Mesenchymal stem cell (in vitro differentiated cells and primary cell): ENCODE measurements around the gene TUBGCP6.

Source experiments
- DNase-seq: peaks from one replicate; pipeline ENCODE4 v3.0.0-alpha.2; 2013
- H2AFZ ChIP-seq: one replicate; pipeline ENCODE4 v1.6.1; 2013; ENCODE audit warnings: low read depth, mild to moderate bottlenecking, control low read depth, inconsistent platforms, low read length, moderate library complexity
- H2AK5ac ChIP-seq: 2 replicates; pipeline ENCODE4 v1.6.1; 2013; ENCODE audit warnings: low read length, moderate library complexity, mild to moderate bottlenecking, inconsistent platforms; ENCODE audit not compliant: severe bottlenecking
- H2BK120ac ChIP-seq: one replicate; pipeline ENCODE4 v1.6.1; 2013; ENCODE audit warnings: low read depth, mild to moderate bottlenecking, inconsistent platforms, low read length, moderate library complexity
- H2BK12ac ChIP-seq, 2 experiments: one replicate each; pipeline ENCODE4 v1.6.1; 2013; ENCODE audit warnings: inconsistent platforms in 2 of 2, low read length in 2 of 2, mild to moderate bottlenecking in 2 of 2, moderate library complexity in 2 of 2, control low read depth in 1 of 2
- H2BK15ac ChIP-seq: one replicate; pipeline ENCODE4 v1.6.1; 2013; ENCODE audit warnings: mild to moderate bottlenecking, low read depth, inconsistent platforms; ENCODE audit not compliant: poor library complexity, severe bottlenecking
- H2BK5ac ChIP-seq: 2 replicates; pipeline ENCODE4 v1.6.1; 2013; ENCODE audit warnings: low read depth, mild to moderate bottlenecking, low read length, control low read depth, inconsistent platforms; ENCODE audit not compliant: poor library complexity, severe bottlenecking
- H3K14ac ChIP-seq, 2 experiments: one replicate each; pipeline ENCODE4 v1.6.1; 2013; ENCODE audit warnings: inconsistent platforms in 2 of 2, low read length in 2 of 2, control low read depth in 1 of 2, mild to moderate bottlenecking in 1 of 2, moderate library complexity in 1 of 2
- H3K18ac ChIP-seq, 2 experiments: one replicate each; pipeline ENCODE4 v1.6.1; 2013; ENCODE audit warnings: inconsistent platforms in 2 of 2, low read length in 2 of 2, control low read depth in 1 of 2, low read depth in 1 of 2, mild to moderate bottlenecking in 1 of 2
- H3K23ac ChIP-seq, 2 experiments: one replicate each; pipeline ENCODE4 v1.6.1; 2013; ENCODE audit warnings: inconsistent platforms in 2 of 2, low read length in 2 of 2, mild to moderate bottlenecking in 2 of 2, moderate library complexity in 2 of 2, control low read depth in 1 of 2
- H3K27ac ChIP-seq: 2 replicates; pipeline ENCODE4 v1.5.1; 2013; ENCODE audit warnings: mild to moderate bottlenecking, moderate library complexity, low read length, control low read depth, inconsistent platforms; ENCODE audit not compliant: poor library complexity, severe bottlenecking
- H3K27me3 ChIP-seq, 2 experiments: 2 replicates each; pipeline versions ENCODE4 v1.6.1 to v1.7.0; 2013; ENCODE audit warnings: low read length in 2 of 2, mild to moderate bottlenecking in 2 of 2, moderate library complexity in 2 of 2, control low read depth in 1 of 2, inconsistent platforms in 1 of 2; ENCODE audit not compliant: control insufficient read depth in 1 of 2, insufficient read depth in 1 of 2
- H3K36me3 ChIP-seq, 2 experiments: 2 replicates each; pipeline versions ENCODE4 v1.6.1 to v1.7.0; 2013; ENCODE audit warnings: low read length in 2 of 2, control low read depth in 1 of 2, inconsistent platforms in 1 of 2, low read depth in 1 of 2, mild to moderate bottlenecking in 1 of 2; ENCODE audit not compliant: insufficient read depth in 2 of 2, control insufficient read depth in 1 of 2
- H3K4ac ChIP-seq, 2 experiments: one replicate each; pipeline ENCODE4 v1.6.1; 2013; ENCODE audit warnings: inconsistent platforms in 2 of 2, low read length in 2 of 2, mild to moderate bottlenecking in 2 of 2, moderate library complexity in 2 of 2, control low read depth in 1 of 2, low read depth in 1 of 2
- H3K4me1 ChIP-seq: 2 replicates; pipeline ENCODE4 v1.6.1; 2013; ENCODE audit warnings: low read depth, low read length, control low read depth; ENCODE audit not compliant: control insufficient read depth, insufficient read depth
- H3K4me2 ChIP-seq: 2 replicates; pipeline ENCODE4 v1.6.1; 2013; ENCODE audit warnings: low read length, mild to moderate bottlenecking, inconsistent platforms; ENCODE audit not compliant: poor library complexity, severe bottlenecking
- H3K4me3 ChIP-seq, 2 experiments: 2 replicates each; pipeline versions ENCODE4 v1.5.1 to v1.7.0; 2013; ENCODE audit warnings: low read length in 2 of 2, mild to moderate bottlenecking in 2 of 2, control low read depth in 1 of 2, low read depth in 1 of 2; ENCODE audit not compliant: insufficient read depth in 1 of 2
- H3K79me1 ChIP-seq: replicated peaks from 2 replicates; pipeline ENCODE4 v1.6.1; 2013; ENCODE audit warnings: mild to moderate bottlenecking, control low read depth, low read length, inconsistent platforms; ENCODE audit not compliant: poor library complexity, severe bottlenecking
- H3K9ac ChIP-seq: 2 replicates; pipeline ENCODE4 v1.7.0; 2013; ENCODE audit warnings: mild to moderate bottlenecking, low read length, moderate library complexity
- H3K9me3 ChIP-seq: 2 replicates; pipeline ENCODE4 v1.7.0; 2013; ENCODE audit warnings: mild to moderate bottlenecking, low read length; ENCODE audit not compliant: control insufficient read depth
- H4K8ac ChIP-seq: one replicate; pipeline ENCODE4 v1.6.1; 2013; ENCODE audit warnings: inconsistent platforms, mild to moderate bottlenecking, low read length, moderate library complexity
- H4K91ac ChIP-seq: one replicate; pipeline ENCODE4 v1.6.1; 2013; ENCODE audit warnings: mild to moderate bottlenecking, low read length, inconsistent platforms
- WGBS: methylation state at CpG from one replicate; pipeline ENCODE4 v1.1.7; 2013; ENCODE audit warnings: mixed read lengths; 5-methylcytosine and 5-hydroxymethylcytosine counted together

Gene TUBGCP6

DNA sequence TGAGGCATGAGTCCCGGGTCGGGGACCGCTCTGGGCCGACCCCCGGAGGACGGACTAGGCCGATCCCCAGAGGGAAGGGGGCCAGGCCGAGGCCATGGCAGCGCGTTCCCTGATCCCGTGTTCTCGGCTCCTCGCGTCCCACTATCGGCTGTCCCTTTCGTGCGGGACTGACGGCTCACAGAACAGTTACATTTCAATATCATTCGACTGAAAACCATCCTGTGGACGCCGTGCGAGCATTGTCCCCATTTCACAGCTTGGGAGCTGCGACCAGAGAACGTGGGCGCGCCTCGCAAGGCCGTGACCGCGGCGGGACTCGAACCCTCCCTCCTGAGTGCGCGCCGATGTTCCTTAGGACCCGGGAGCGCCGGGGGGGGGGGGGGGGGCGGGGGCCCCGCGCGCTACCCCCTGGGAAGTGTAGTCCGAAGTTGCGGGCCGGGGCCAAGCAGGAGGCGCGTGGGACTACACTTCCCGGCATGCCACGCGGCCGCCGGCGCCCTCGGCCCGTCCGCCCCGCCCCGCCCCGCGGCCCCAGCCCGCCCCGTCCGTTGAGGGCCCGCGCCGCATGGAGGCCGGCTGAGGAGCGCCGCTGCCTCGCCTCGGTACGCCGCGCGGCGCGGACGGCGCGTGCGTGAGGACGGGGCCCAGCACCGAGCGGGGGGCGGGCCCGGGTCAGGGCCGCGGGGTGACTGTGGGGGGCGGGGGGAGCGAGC is 59.3 kb downstream of the TUBGCP6 start, which contains the start of gene TRABD:
Gene TRABD, plus strand, starts transcription at position 539 of the 713 bp plus-strand sequence. CDS start 7,148 bp downstream, outside the sequence.
- H3K4me2 ChIP-seq: peak within 1 kb of the TSS; percentile 89
- peak within 1 kb of the TSS; percentile 97 for H2BK15ac ChIP-seq
- peak within 1 kb of the TSS; percentile 79 to 84 for H3K4me3 ChIP-seq
- no peaks in the 10 kb centered on the region for H3K9me3 ChIP-seq
- peak within 1 kb of the TSS in 1 of 2 experiments; percentile 85 for H3K14ac ChIP-seq
- peaks cover 4 to 9% of the 10 kb centered on the region in 2 experiments for H3K36me3 ChIP-seq
- peak within 1 kb of the TSS in 1 of 2 experiments; percentile 73 for H3K23ac ChIP-seq
- DNase-seq: peak; percentile 87
- 14% methylated on average over 35 of the region's 90 CpGs for WGBS
- H3K4ac ChIP-seq: peak within 1 kb of the TSS; percentile 91 to 98
- H4K8ac ChIP-seq: peak within 1 kb of the TSS; percentile 100
- H3K27me3 ChIP-seq: no peaks in the 10 kb centered on the region
- peak within 1 kb of the TSS; percentile 95 for H4K91ac ChIP-seq
- H3K9ac ChIP-seq: peak within 1 kb of the TSS; percentile 90
- no peak within 1 kb of the TSS for H3K27ac ChIP-seq
- peak within 1 kb of the TSS; percentile 77 for H2BK120ac ChIP-seq
- peak within 1 kb of the TSS; percentile 90 to 97 for H2BK12ac ChIP-seq
- peak within 1 kb of the TSS; percentile 79 to 98 for H3K18ac ChIP-seq
- no peak within 1 kb of the TSS for H2BK5ac ChIP-seq
- peaks cover 16% of the 10 kb centered on the region for H3K79me1 ChIP-seq
- peaks cover 42% of the 10 kb centered on the region for H3K4me1 ChIP-seq
- peak within 1 kb of the TSS; percentile 88 for H2AFZ ChIP-seq
- H2AK5ac ChIP-seq: no peak within 1 kb of the TSS

DNA sequence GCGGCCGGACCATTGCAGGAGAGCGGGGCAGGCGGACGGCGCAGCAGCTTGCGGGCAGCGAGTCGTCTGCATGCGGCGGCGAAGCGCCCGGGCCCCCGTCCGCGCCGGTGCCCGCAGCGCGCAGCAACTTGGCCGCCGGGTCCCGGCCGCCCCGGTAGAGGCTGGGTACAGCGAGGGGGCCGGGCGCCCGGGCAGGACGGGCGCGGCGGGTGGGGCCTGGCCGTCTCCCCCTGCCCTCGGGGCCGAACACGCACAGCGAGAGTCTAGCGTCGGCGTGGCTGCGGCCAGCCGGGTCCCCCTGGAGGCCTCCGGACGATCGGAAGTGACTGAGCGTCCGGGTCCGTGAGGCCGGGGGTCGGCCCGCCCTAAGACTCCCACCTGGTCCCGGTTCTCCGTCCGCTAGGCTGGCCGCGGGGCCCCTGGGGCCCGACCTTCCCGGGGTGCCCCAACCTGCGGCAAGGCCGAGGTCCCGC is 59.9 kb downstream of the TUBGCP6 start:
- Histone ChIP-seq H2BK120ac (peak overlapping the region; percentile 54), H2AFZ (peak overlapping the region; percentile 29), H2AK5ac (no peak overlapping the region), H3K27ac (no peak overlapping the region), H3K9ac (peak overlapping the region; percentile 90), H3K4ac (peak overlapping the region; percentile 5 to 98), H3K4me3 (peak overlapping the region; percentile 44 to 84), H2BK5ac (no peak overlapping the region), H3K4me1 (peaks cover 37% of the 10 kb centered on the region), H4K8ac (peak overlapping the region; percentile 100), H3K27me3 (peaks cover 0 to 5% of the 10 kb centered on the region in 2 experiments), H3K79me1 (peaks cover 16% of the 10 kb centered on the region), H2BK12ac (peak overlapping the region; percentile 7 to 90), H3K14ac (no peak overlapping the region), H2BK15ac (peak overlapping the region; percentile 97), H4K91ac (peak overlapping the region; percentile 95), H3K9me3 (no peaks in the 10 kb centered on the region), H3K23ac (no peak overlapping the region), H3K36me3 (peaks cover 4 to 9% of the 10 kb centered on the region in 2 experiments), H3K4me2 (peak overlapping the region; percentile 43), H3K18ac (peak overlapping the region; percentile 79 to 98)
- 28% methylated on average over 52 of the region's 63 CpGs for WGBS
- DNase-seq: no peak

DNA sequence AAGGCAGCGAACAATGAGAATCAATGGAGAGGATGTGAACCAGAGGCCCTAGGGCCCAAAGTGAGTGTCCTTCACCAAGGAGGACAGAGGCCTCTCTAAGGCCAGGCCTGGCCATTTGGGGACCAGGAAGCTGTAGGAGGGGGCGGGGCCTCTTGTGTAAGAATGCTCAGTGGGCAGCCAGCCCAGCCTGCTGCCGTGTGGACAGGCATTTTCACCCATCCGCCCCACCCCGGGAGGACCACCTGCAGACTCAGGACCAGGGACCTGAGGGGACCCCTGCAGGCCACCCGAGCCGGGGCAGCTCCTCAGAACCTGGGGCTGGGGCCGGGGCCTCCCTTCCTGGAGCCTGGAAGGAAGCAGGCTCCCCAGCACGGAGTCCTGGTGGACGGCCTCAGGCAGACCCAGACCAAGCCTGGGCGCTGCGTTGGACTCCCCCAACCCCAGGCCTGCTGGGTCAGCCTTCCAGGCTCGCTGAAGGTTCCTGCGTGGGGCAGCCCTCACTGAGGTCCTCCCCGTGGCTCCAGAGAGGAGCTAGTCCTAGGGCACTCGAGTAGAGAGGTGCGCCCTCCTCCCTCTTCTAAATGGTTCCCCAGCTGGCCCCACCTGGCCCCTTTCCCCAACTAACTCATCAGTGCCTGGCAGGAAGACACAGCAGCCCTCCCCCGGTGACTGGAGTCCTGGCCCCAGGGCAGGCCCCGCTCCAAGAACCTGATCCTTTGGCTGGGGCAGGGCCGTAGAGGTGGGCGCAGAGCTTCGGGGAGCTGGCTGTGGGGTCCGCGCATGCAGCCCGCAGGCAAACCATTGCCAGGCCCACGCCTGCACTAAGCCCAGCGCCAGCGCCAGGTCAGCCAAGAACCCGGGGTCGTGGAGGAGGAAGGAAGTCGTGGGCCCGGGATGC is 60.6 kb downstream of the TUBGCP6 start:
- Histone ChIP-seq H3K9ac (no peak overlapping the region), H3K36me3 (peaks cover 4 to 9% of the 10 kb centered on the region in 2 experiments), H3K14ac (no peak overlapping the region), H3K4me2 (no peak overlapping the region), H2BK15ac (peak overlapping the region; percentile 97), H2BK120ac (peak overlapping the region; percentile 73), H3K27ac (no peak overlapping the region), H3K4ac (peak overlapping the region in 1 of 2 experiments; percentile 2), H2AK5ac (no peak overlapping the region), H3K9me3 (no peaks in the 10 kb centered on the region), H3K23ac (no peak overlapping the region), H4K91ac (no peak overlapping the region), H2BK12ac (peak overlapping the region in 1 of 2 experiments; percentile 7), H4K8ac (peak overlapping the region; percentile 100), H2AFZ (peak overlapping the region; percentile 29), H3K4me1 (peaks cover 30% of the 10 kb centered on the region), H3K79me1 (peaks cover 14% of the 10 kb centered on the region), H3K27me3 (peaks cover 0 to 12% of the 10 kb centered on the region in 2 experiments), H3K4me3 (peak overlapping the region in 1 of 2 experiments; percentile 24), H3K18ac (peak overlapping the region; percentile 4 to 38), H2BK5ac (no peak overlapping the region)
- DNase-seq: no peak
- 72% methylated on average over 32 of the region's 32 CpGs for WGBS
